Measurements from ENCODE around the gene C11orf91.

DNA sequence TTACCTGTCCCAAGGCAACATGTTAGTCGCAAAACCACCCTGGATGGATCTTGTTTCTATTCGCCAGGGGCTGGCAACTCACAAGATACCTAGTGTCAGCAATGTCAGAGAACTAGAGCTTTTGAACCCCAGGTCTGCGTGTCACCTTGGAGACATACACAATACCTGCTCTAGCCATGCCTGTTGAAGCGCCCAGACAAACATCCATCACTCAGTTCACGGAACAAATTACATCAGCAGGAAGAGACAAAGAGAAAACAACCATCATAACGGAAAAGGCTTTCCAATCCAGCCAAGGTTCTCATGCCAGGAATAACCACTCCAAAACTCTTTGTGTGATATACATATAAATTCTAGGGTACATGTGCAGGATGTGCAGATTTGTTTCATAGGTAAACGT lies 33.4 kb upstream of the C11orf91 start:
- no peak for TF ChIP-seq POLR2A (IDR thresholded peaks at IDR 0.05)
- TF ChIP-seq, protein P1, sequence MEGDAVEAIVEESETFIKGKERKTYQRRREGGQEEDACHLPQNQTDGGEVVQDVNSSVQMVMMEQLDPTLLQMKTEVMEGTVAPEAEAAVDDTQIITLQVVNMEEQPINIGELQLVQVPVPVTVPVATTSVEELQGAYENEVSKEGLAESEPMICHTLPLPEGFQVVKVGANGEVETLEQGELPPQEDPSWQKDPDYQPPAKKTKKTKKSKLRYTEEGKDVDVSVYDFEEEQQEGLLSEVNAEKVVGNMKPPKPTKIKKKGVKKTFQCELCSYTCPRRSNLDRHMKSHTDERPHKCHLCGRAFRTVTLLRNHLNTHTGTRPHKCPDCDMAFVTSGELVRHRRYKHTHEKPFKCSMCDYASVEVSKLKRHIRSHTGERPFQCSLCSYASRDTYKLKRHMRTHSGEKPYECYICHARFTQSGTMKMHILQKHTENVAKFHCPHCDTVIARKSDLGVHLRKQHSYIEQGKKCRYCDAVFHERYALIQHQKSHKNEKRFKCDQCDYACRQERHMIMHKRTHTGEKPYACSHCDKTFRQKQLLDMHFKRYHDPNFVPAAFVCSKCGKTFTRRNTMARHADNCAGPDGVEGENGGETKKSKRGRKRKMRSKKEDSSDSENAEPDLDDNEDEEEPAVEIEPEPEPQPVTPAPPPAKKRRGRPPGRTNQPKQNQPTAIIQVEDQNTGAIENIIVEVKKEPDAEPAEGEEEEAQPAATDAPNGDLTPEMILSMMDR (IDR thresholded peaks at IDR 0.05) = no peak

Measured in right lobe of liver (tissue), 4 donors.